ENCODE measurements around the gene IVNS1ABP.

Gene IVNS1ABP

GRCh38 chr1:185341196-185341781 is 24.2 kb upstream of the IVNS1ABP start:
- H3K4me3 ChIP-seq (ENCODE audit: low read depth, low read length): no peak overlapping the region
- H3K9me3 ChIP-seq (ENCODE audit: severe bottlenecking): no peaks in the 10 kb centered on the region
- no peak overlapping the region for H3K27ac ChIP-seq
- no peaks in the 10 kb centered on the region for H3K36me3 ChIP-seq
- no peak for DNase-seq
- no peaks in the 10 kb centered on the region for H3K27me3 ChIP-seq (ENCODE audit: insufficient read depth, low read depth, severe bottlenecking)
- no peak for TF ChIP-seq CTCF (IDR thresholded peaks at IDR 0.05; ENCODE audit: low read depth, low read length)

GRCh38 chr1:185338719-185339622 is 21.9 kb upstream of the IVNS1ABP start:
- H3K27me3 ChIP-seq (ENCODE audit: insufficient read depth, low read depth, severe bottlenecking): no peaks in the 10 kb centered on the region
- H3K27ac ChIP-seq: no peak overlapping the region
- no peak overlapping the region for H3K4me3 ChIP-seq (ENCODE audit: low read depth, low read length)
- no peak for DNase-seq
- TF ChIP-seq CTCF (IDR thresholded peaks at IDR 0.05; ENCODE audit: low read depth, low read length): no peak
- H3K36me3 ChIP-seq: no peaks in the 10 kb centered on the region
- H3K9me3 ChIP-seq (ENCODE audit: severe bottlenecking): no peaks in the 10 kb centered on the region

- H3K27me3 ChIP-seq (ENCODE audit: insufficient read depth, low read depth, severe bottlenecking): no peaks in the 10 kb centered on the region
- H3K36me3 ChIP-seq: no peaks in the 10 kb centered on the region
- H3K27ac ChIP-seq: no peak overlapping the region
- no peak for DNase-seq
- no peak overlapping the region for H3K4me3 ChIP-seq (ENCODE audit: low read depth, low read length)
- no peak for TF ChIP-seq CTCF (IDR thresholded peaks at IDR 0.05; ENCODE audit: low read depth, low read length)
- H3K9me3 ChIP-seq (ENCODE audit: severe bottlenecking): no peaks in the 10 kb centered on the region
Measured at GRCh38 chr1:185337246-185337645, 20.2 kb upstream of the IVNS1ABP start.

- Histone ChIP-seq H3K4me3 (ENCODE audit: low read depth, low read length) (no peak overlapping the region), H3K9me3 (ENCODE audit: severe bottlenecking) (no peaks in the 10 kb centered on the region), H3K27me3 (ENCODE audit: insufficient read depth, low read depth, severe bottlenecking) (no peaks in the 10 kb centered on the region), H3K27ac (no peak overlapping the region), H3K36me3 (no peaks in the 10 kb centered on the region)
- TF ChIP-seq CTCF (IDR thresholded peaks at IDR 0.05; ENCODE audit: low read depth, low read length): no peak
- no peak for DNase-seq
Measured at GRCh38 chr1:185334182-185334581, 17.1 kb upstream of the IVNS1ABP start.

- Histone ChIP-seq H3K27ac (no peak overlapping the region), H3K4me3 (ENCODE audit: low read depth, low read length) (no peak overlapping the region), H3K27me3 (ENCODE audit: insufficient read depth, low read depth, severe bottlenecking) (no peaks in the 10 kb centered on the region), H3K9me3 (ENCODE audit: severe bottlenecking) (no peaks in the 10 kb centered on the region), H3K36me3 (no peaks in the 10 kb centered on the region)
- no peak for TF ChIP-seq CTCF (IDR thresholded peaks at IDR 0.05; ENCODE audit: low read depth, low read length)
- DNase-seq: no peak
Measured at GRCh38 chr1:185328255-185328654, 11.2 kb upstream of the IVNS1ABP start.

All from WERI-Rb-1 (cell line).